HepG2 (cell line): ENCODE measurements around the gene TASOR. TPM values are rescaled to one million over a fixed set of nuclear protein-coding genes. Genes with fewer than 3 reads are reported as not detected.
A peak's percentile ranks its signal among the peaks of the same experiment; 100 is the strongest.

Experiments
- BRCA1 ChIP-seq: sonication (generic); formaldehyde crosslinking; IDR thresholded peaks from 2 replicates; pipeline ENCODE4 v1.4.0; 2020; ENCODE audit warnings: missing genetic modification reagents
- BRD4 ChIP-seq: sonication (generic); formaldehyde crosslinking; IDR thresholded peaks from 2 replicates; pipeline ENCODE4 v1.4.0; 2020; ENCODE audit warnings: missing genetic modification reagents
- CHCHD3 ChIP-seq: sonication (generic); formaldehyde crosslinking; IDR thresholded peaks from 2 replicates; pipeline ENCODE4 v1.8.0; 2022; ENCODE audit warnings: mild to moderate bottlenecking, missing genetic modification reagents, moderate library complexity
- EP300 ChIP-seq, 3 experiments: sonication (generic) in 1 of 3; formaldehyde crosslinking in 1 of 3; IDR thresholded peaks; 2 replicates each; pipeline versions ENCODE4 v1.5.1 to v1.6.1; 2011 to 2020; ENCODE audit warnings: low read depth in 2 of 3, low read length in 2 of 3, borderline replicate concordance in 1 of 3, improper control_type of control experiment in 1 of 3, mild to moderate bottlenecking in 1 of 3, missing genetic modification reagents in 1 of 3, moderate library complexity in 1 of 3
- JARID2 ChIP-seq: sonication (generic); formaldehyde crosslinking; IDR thresholded peaks from 2 replicates; pipeline ENCODE4 v1.8.1; 2023; ENCODE audit warnings: missing genetic modification reagents, inconsistent platforms; ENCODE audit not compliant: insufficient replicate concordance
- MAZ ChIP-seq, 2 experiments: sonication (generic) in 1 of 2; formaldehyde crosslinking in 1 of 2; IDR thresholded peaks; 2 replicates each; pipeline versions ENCODE4 v1.5.0 to v1.6.1; 2012 to 2020; ENCODE audit warnings: low read depth in 2 of 2, mild to moderate bottlenecking in 2 of 2, borderline replicate concordance in 1 of 2, improper control_type of control experiment in 1 of 2, low read length in 1 of 2, missing genetic modification reagents in 1 of 2, moderate library complexity in 1 of 2
- MBNL3 ChIP-seq: fragments of 250-450 bp; sonication (Bioruptor Pico); conservative IDR thresholded peaks from 2 replicates; pipeline ENCODE4 v1.8.0; 2022; ENCODE audit warnings: mild to moderate bottlenecking, inconsistent platforms
- MXD4 ChIP-seq: IDR thresholded peaks from 2 replicates; pipeline ENCODE4 v1.6.1; 2016; ENCODE audit warnings: mild to moderate bottlenecking, missing biosample characterization, missing genetic modification reagents
- NR3C1 ChIP-seq: sonication (generic); formaldehyde crosslinking; IDR thresholded peaks from 2 replicates; pipeline ENCODE4 v1.4.0; 2020; ENCODE audit warnings: missing genetic modification reagents
- RBFOX2 ChIP-seq: fragments of 200-400 bp; formaldehyde crosslinking; IDR thresholded peaks from 2 replicates; pipeline ENCODE4 v1.6.1; 2017; ENCODE audit warnings: low read depth, mild to moderate bottlenecking, low read length
- RBM22 ChIP-seq: fragments of 200-400 bp; formaldehyde crosslinking; optimal IDR thresholded peaks from 2 replicates; pipeline ENCODE3; 2017; ENCODE audit warnings: mild to moderate bottlenecking, low read length, moderate library complexity
- SYNCRIP ChIP-seq: fragments of 200-400 bp; formaldehyde crosslinking; IDR thresholded peaks from 2 replicates; pipeline ENCODE4 v1.6.1; 2018; ENCODE audit warnings: mild to moderate bottlenecking, low read depth, low read length; ENCODE audit not compliant: insufficient read depth
- TOPORS ChIP-seq: sonication (generic); formaldehyde crosslinking; IDR thresholded peaks from 2 replicates; pipeline ENCODE4 v1.8.0; 2023; ENCODE audit warnings: mild to moderate bottlenecking, missing genetic modification reagents
- ZNF17 ChIP-seq: sonication (generic); formaldehyde crosslinking; IDR thresholded peaks from 2 replicates; pipeline ENCODE4 v1.5.0; 2020; ENCODE audit warnings: mild to moderate bottlenecking, missing genetic modification reagents
- ZNF263 ChIP-seq: sonication (generic); formaldehyde crosslinking; IDR thresholded peaks from 2 replicates; pipeline ENCODE4 v1.4.0; 2020; ENCODE audit warnings: missing genetic modification reagents
- ZNF33A ChIP-seq: sonication (generic); formaldehyde crosslinking; IDR thresholded peaks from 2 replicates; pipeline ENCODE4 v1.5.1; 2020; ENCODE audit warnings: missing genetic modification reagents, mild to moderate bottlenecking, moderate library complexity, borderline replicate concordance
- ZNF572 ChIP-seq: sonication (generic); formaldehyde crosslinking; IDR thresholded peaks from 2 replicates; pipeline ENCODE4 v1.5.1; 2020; ENCODE audit warnings: mild to moderate bottlenecking, missing genetic modification reagents
- ZNF792 ChIP-seq: IDR thresholded peaks from 2 replicates; pipeline ENCODE4 v1.6.1; 2016
- polyA plus RNA-seq, 8 experiments: library from polyadenylated mRNA; depleted of rRNA in 3 of 8; stranded (reverse) in 7 of 8; unstranded in 1 of 8; fragments of >200 nt; fragmentation: Illumina TruSeq in 4 of 8; extraction: Trizol in 4 of 8; gene quantifications; 2 replicates each; pipeline versions ENCODE4 v1.2.1 to v1.2.3, GENCODE V29; 2011 to 2016; ENCODE audit warnings: low read depth in 4 of 8, missing spikeins in 1 of 8, mixed read lengths in 1 of 8; ENCODE audit not compliant: insufficient read depth in 1 of 8
- total RNA-seq, 5 experiments: library from RNA; depleted of rRNA; stranded (reverse); fragments of >200 nt; fragmentation: Illumina TruSeq; extraction: Trizol; gene quantifications; 2 replicates each; pipeline ENCODE4 v1.2.3, GENCODE V29; 2016; ENCODE audit warnings: low read depth in 1 of 5
- TF ChIP-seq, protein P1 (sequence below): sonication (generic); formaldehyde crosslinking; IDR thresholded peaks from 2 replicates; pipeline ENCODE4 v1.5.0; 2020; ENCODE audit warnings: missing genetic modification reagents, mild to moderate bottlenecking, borderline replicate concordance
- TF ChIP-seq, protein P2 (sequence below): sonication (generic); formaldehyde crosslinking; IDR thresholded peaks from 2 replicates; pipeline ENCODE4 v1.4.0; 2020; ENCODE audit warnings: missing genetic modification reagents, borderline replicate concordance
- TF ChIP-seq, protein P3 (sequence below): sonication (generic); formaldehyde crosslinking; IDR thresholded peaks from 2 replicates; pipeline ENCODE4 v1.5.0; 2020; ENCODE audit warnings: missing genetic modification reagents
- TF ChIP-seq, protein P4 (sequence below): sonication (generic); formaldehyde crosslinking; conservative IDR thresholded peaks from 2 replicates; pipeline ENCODE4 v1.8.0; 2022; ENCODE audit warnings: mild to moderate bottlenecking, moderate library complexity, missing genetic modification reagents

Gene TASOR
- total and polyA plus RNA-seq, 2 of the 13 experiments (the other 11 are each of a cell fraction or from before 2014, with no cell fraction given), result 20.1 to 32.5 TPM

DNA sequence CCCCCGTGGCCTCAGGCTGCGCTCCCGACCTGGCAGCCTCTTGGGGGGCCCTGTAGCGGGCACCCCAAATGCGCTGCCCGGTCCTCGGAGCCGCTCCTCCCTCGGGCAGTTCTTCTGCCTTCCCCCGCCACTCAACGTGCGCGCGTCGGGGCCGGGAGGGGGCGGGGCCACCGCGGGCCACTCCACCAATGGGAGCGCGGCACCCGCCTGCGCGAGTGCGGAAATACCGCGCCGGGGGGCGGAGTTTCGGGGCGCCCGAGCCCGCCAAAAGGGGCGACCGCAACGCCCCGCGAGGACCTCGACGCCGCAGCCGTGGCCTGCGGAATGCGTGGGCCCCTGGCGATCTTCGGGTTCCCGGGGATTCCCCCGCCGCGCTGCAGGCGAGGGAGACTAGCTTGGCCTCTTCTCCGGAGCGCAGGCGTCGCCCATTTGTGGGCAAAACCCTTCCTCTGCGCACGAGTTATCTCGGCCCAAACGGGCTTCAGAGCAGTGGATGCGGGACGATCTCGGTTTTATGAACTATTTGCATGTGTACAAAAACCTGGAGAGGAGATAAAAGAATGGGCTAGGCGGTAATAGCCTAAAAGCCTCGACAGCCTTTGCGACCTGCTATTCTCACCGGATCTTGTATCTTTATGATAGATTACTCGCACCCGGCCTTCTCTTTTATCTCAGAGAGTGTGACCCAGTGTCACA is at the start of gene TASOR (continued):
- TF ChIP-seq, protein P1, sequence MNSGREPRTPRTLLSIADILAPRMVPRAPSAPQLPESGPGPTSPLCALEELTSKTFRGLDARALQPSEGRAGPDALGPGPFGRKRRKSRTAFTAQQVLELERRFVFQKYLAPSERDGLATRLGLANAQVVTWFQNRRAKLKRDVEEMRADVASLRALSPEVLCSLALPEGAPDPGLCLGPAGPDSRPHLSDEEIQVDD (CRISPR knock-in tag), result peak; percentile 79; the same call in 1 of the 2 replicates
- TF ChIP-seq MAZ (IDR thresholded peaks at IDR 0.05; ENCODE audit: borderline replicate concordance, low read depth, low read length) (0 out of 2 replicates have a peak, but pooled peaks have one; percentile 64), MAZ (CRISPR knock-in tag; IDR thresholded peaks at IDR 0.05; ENCODE audit: low read depth) (peak; percentile 86), SYNCRIP (no peak), ZNF572 (CRISPR knock-in tag) (no peak), TOPORS (CRISPR knock-in tag) (peak; percentile 75), EP300 (IDR thresholded peaks at IDR 0.05; ENCODE audit: low read depth in 2 of 2, low read length in 2 of 2) (no peak), EP300 (CRISPR knock-in tag; IDR thresholded peaks at IDR 0.05; ENCODE audit: borderline replicate concordance) (0 out of 2 replicates have a peak, but pooled peaks have one; percentile 30), RBFOX2 (peak; percentile 89), ZNF792 (CRISPR knock-in tag) (peak; percentile 52; the same call in 1 of the 2 replicates), NR3C1 (CRISPR knock-in tag) (no peak), ZNF33A (CRISPR knock-in tag) (no peak), MXD4 (CRISPR knock-in tag) (peak; percentile 80), MBNL3 (CRISPR knock-in tag) (no peak), JARID2 (CRISPR knock-in tag) (no peak), BRD4 (CRISPR knock-in tag) (peak; percentile 14; the same call in 1 of the 2 replicates), ZNF263 (CRISPR knock-in tag) (peak; percentile 33; the same call in 1 of the 2 replicates), ZNF17 (CRISPR knock-in tag) (no peak), RBM22 (no peak), CHCHD3 (CRISPR knock-in tag) (peak; percentile 93), BRCA1 (CRISPR knock-in tag) (0 out of 2 replicates have a peak, but pooled peaks have one; percentile 36)
- TF ChIP-seq, protein P2, sequence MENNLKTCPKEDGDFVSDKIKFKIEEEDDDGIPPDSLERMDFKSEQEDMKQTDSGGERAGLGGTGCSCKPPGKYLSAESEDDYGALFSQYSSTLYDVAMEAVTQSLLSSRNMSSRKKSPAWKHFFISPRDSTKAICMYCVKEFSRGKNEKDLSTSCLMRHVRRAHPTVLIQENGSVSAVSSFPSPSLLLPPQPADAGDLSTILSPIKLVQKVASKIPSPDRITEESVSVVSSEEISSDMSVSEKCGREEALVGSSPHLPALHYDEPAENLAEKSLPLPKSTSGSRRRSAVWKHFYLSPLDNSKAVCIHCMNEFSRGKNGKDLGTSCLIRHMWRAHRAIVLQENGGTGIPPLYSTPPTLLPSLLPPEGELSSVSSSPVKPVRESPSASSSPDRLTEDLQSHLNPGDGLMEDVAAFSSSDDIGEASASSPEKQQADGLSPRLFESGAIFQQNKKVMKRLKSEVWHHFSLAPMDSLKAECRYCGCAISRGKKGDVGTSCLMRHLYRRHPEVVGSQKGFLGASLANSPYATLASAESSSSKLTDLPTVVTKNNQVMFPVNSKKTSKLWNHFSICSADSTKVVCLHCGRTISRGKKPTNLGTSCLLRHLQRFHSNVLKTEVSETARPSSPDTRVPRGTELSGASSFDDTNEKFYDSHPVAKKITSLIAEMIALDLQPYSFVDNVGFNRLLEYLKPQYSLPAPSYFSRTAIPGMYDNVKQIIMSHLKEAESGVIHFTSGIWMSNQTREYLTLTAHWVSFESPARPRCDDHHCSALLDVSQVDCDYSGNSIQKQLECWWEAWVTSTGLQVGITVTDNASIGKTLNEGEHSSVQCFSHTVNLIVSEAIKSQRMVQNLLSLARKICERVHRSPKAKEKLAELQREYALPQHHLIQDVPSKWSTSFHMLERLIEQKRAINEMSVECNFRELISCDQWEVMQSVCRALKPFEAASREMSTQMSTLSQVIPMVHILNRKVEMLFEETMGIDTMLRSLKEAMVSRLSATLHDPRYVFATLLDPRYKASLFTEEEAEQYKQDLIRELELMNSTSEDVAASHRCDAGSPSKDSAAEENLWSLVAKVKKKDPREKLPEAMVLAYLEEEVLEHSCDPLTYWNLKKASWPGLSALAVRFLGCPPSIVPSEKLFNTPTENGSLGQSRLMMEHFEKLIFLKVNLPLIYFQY, result no peak
- TF ChIP-seq, protein P3, sequence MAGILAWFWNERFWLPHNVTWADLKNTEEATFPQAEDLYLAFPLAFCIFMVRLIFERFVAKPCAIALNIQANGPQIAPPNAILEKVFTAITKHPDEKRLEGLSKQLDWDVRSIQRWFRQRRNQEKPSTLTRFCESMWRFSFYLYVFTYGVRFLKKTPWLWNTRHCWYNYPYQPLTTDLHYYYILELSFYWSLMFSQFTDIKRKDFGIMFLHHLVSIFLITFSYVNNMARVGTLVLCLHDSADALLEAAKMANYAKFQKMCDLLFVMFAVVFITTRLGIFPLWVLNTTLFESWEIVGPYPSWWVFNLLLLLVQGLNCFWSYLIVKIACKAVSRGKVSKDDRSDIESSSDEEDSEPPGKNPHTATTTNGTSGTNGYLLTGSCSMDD, result 0 out of 2 replicates have a peak, but pooled peaks have one; percentile 76
- TF ChIP-seq, protein P4, sequence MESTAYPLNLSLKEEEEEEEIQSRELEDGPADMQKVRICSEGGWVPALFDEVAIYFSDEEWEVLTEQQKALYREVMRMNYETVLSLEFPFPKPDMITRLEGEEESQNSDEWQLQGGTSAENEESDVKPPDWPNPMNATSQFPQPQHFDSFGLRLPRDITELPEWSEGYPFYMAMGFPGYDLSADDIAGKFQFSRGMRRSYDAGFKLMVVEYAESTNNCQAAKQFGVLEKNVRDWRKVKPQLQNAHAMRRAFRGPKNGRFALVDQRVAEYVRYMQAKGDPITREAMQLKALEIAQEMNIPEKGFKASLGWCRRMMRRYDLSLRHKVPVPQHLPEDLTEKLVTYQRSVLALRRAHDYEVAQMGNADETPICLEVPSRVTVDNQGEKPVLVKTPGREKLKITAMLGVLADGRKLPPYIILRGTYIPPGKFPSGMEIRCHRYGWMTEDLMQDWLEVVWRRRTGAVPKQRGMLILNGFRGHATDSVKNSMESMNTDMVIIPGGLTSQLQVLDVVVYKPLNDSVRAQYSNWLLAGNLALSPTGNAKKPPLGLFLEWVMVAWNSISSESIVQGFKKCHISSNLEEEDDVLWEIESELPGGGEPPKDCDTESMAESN (CRISPR knock-in tag), result peak; percentile 89; the same call in 1 of the 2 replicates
